HepG2 (cell line): ENCODE measurements around the gene ZNF513. TPM values are rescaled to one million over a fixed set of nuclear protein-coding genes. Genes with fewer than 3 reads are reported as not detected.
A peak's percentile ranks its signal among the peaks of the same experiment; 100 is the strongest.

Experiments used
- ARID4A ChIP-seq: sonication (generic); formaldehyde crosslinking; IDR thresholded peaks from 2 replicates; pipeline ENCODE4 v1.5.0; 2020; ENCODE audit warnings: mild to moderate bottlenecking, missing genetic modification reagents, borderline replicate concordance
- ATF2 ChIP-seq: sonication (generic); formaldehyde crosslinking; IDR thresholded peaks from 2 replicates; pipeline ENCODE4 v1.4.0; 2020; ENCODE audit warnings: missing genetic modification reagents
- CBX2 ChIP-seq, 2 experiments: fragments of 200-600 bp in 1 of 2; sonication (generic); formaldehyde crosslinking in 1 of 2; IDR thresholded peaks; 2 replicates each; pipeline versions ENCODE4 v1.7.0 to v1.8.1; 2018 to 2022; ENCODE audit warnings: low read depth in 2 of 2, low read length in 1 of 2, mild to moderate bottlenecking in 1 of 2, missing genetic modification reagents in 1 of 2
- FUBP1 ChIP-seq: sonication (generic); formaldehyde crosslinking; IDR thresholded peaks from 2 replicates; pipeline ENCODE4 v1.5.1; 2020; ENCODE audit warnings: missing genetic modification reagents, mild to moderate bottlenecking, borderline replicate concordance
- GZF1 ChIP-seq: sonication (generic); formaldehyde crosslinking; IDR thresholded peaks from 2 replicates; pipeline ENCODE4 v1.5.1; 2020; ENCODE audit warnings: mild to moderate bottlenecking, missing genetic modification reagents
- IKZF1 ChIP-seq: fragments of 450-650 bp; IDR thresholded peaks from 2 replicates; pipeline ENCODE4 v1.7.1; 2016
- KDM4B ChIP-seq: sonication (generic); formaldehyde crosslinking; IDR thresholded peaks from 2 replicates; pipeline ENCODE4 v1.4.0; 2020; ENCODE audit warnings: missing genetic modification reagents
- MXD1 ChIP-seq: sonication (generic); formaldehyde crosslinking; IDR thresholded peaks from 2 replicates; pipeline ENCODE4 v1.4.0; 2020; ENCODE audit warnings: mild to moderate bottlenecking, missing genetic modification reagents
- POLR2AphosphoS5 ChIP-seq: IDR thresholded peaks from 2 replicates; pipeline ENCODE4 v1.6.1; 2012; ENCODE audit warnings: low read depth, low read length
- PTBP1 ChIP-seq: fragments of 200-400 bp; formaldehyde crosslinking; IDR thresholded peaks from 2 replicates; pipeline ENCODE4 v1.6.1; 2018; ENCODE audit warnings: low read length, low read depth; ENCODE audit not compliant: poor library complexity, severe bottlenecking
- SALL2 ChIP-seq: sonication (generic); formaldehyde crosslinking; IDR thresholded peaks from 2 replicates; pipeline ENCODE4 v1.8.1; 2023; ENCODE audit warnings: mild to moderate bottlenecking, missing genetic modification reagents, inconsistent platforms
- SIN3B ChIP-seq: fragments of 150-350 bp; IDR thresholded peaks from 2 replicates; pipeline ENCODE4 v1.6.1; 2014; ENCODE audit warnings: low read length
- ZNF282 ChIP-seq: fragments of 450-650 bp; IDR thresholded peaks from 2 replicates; pipeline ENCODE4 v1.6.1; 2018; ENCODE audit not compliant: partially characterized antibody
- ZNF331 ChIP-seq: sonication (generic); formaldehyde crosslinking; IDR thresholded peaks from 2 replicates; pipeline ENCODE4 v1.4.0; 2020; ENCODE audit warnings: missing genetic modification reagents
- ZNF414 ChIP-seq: sonication (generic); formaldehyde crosslinking; IDR thresholded peaks from 2 replicates; pipeline ENCODE4 v1.5.0; 2020; ENCODE audit warnings: missing genetic modification reagents
- ZNF484 ChIP-seq: sonication (generic); formaldehyde crosslinking; IDR thresholded peaks from 2 replicates; pipeline ENCODE4 v1.5.1; 2020; ENCODE audit warnings: mild to moderate bottlenecking, low read depth, missing genetic modification reagents, borderline replicate concordance
- ZNF782 ChIP-seq: sonication (generic); formaldehyde crosslinking; IDR thresholded peaks from 2 replicates; pipeline ENCODE4 v1.4.0; 2020; ENCODE audit warnings: missing genetic modification reagents, mild to moderate bottlenecking, borderline replicate concordance
- polyA plus RNA-seq, 8 experiments: library from polyadenylated mRNA; depleted of rRNA in 3 of 8; stranded (reverse) in 7 of 8; unstranded in 1 of 8; fragments of >200 nt; fragmentation: Illumina TruSeq in 4 of 8; extraction: Trizol in 4 of 8; gene quantifications; 2 replicates each; pipeline versions ENCODE4 v1.2.1 to v1.2.3, GENCODE V29; 2011 to 2016; ENCODE audit warnings: low read depth in 4 of 8, missing spikeins in 1 of 8, mixed read lengths in 1 of 8; ENCODE audit not compliant: insufficient read depth in 1 of 8
- total RNA-seq, 5 experiments: library from RNA; depleted of rRNA; stranded (reverse); fragments of >200 nt; fragmentation: Illumina TruSeq; extraction: Trizol; gene quantifications; 2 replicates each; pipeline ENCODE4 v1.2.3, GENCODE V29; 2016; ENCODE audit warnings: low read depth in 1 of 5

ZNF513 gene
- total and polyA plus RNA-seq, 2 of the 13 experiments (the other 11 are each of a cell fraction or from before 2014, with no cell fraction given), result 4.9 to 6.3 TPM

GRCh38 chr2:27409321-27410073, 29.0 kb upstream of the ZNF513 start, which contains the start of gene PPM1G (continued):
- TF ChIP-seq ARID4A, result peak; percentile 98
- no peak for TF ChIP-seq ZNF282
- TF ChIP-seq ATF2 (CRISPR knock-in tag), result no peak; the same call in 1 of the 2 replicates
- no peak for TF ChIP-seq ZNF782 (CRISPR knock-in tag)
- TF ChIP-seq IKZF1, result no peak
- no peak for TF ChIP-seq ZNF414
- peak; percentile 84 for TF ChIP-seq SALL2
- peak; percentile 88; the same call in 1 of the 2 replicates for TF ChIP-seq MXD1 (CRISPR knock-in tag)
- TF ChIP-seq SIN3B, result no peak
- 0 out of 2 replicates have a peak, but pooled peaks have one; percentile 1 for TF ChIP-seq FUBP1
- no peak; the same call in 1 of the 2 replicates for TF ChIP-seq KDM4B (CRISPR knock-in tag)
- TF ChIP-seq PTBP1, result peak; percentile 25
- TF ChIP-seq ZNF484 (CRISPR knock-in tag), result no peak
- peak; percentile 84 for TF ChIP-seq GZF1 (CRISPR knock-in tag)
- TF ChIP-seq CBX2 (IDR thresholded peaks at IDR 0.05; ENCODE audit: low read depth, low read length), result no peak
- peak; percentile 85; the same call in 1 of the 2 replicates for TF ChIP-seq CBX2 (CRISPR knock-in tag; IDR thresholded peaks at IDR 0.05; ENCODE audit: low read depth)
- TF ChIP-seq POLR2AphosphoS5, result peak; percentile 99
- peak; percentile 70; the same call in 1 of the 2 replicates for TF ChIP-seq ZNF331
